DND-41 (cell line): ENCODE measurements around the gene ZNF747.
"Not testable (repeated sequence)": the region's sequence is repeated elsewhere in the genome, so short reads cannot be mapped to it uniquely, and the experiment has no call there.

Experiments
- ATAC-seq: fragments of 200-7000 bp; cut with Tn5 transposase; 3 replicates; pipeline ENCODE4 v1.9.1; 2021; ENCODE audit warnings: low read depth; ENCODE audit not compliant: insufficient read depth
- DNase-seq: peaks from one replicate; pipeline ENCODE4 v3.0.0-alpha.2; 2020
- H2AFZ ChIP-seq: 2 replicates; pipeline ENCODE4 v1.6.0; 2012; ENCODE audit warnings: low read depth, low read length
- H3K27ac ChIP-seq: 2 replicates; pipeline ENCODE4 v1.5.1; 2012; ENCODE audit warnings: low read length, inconsistent platforms
- H3K27me3 ChIP-seq: fragments of 200-600 bp; sonication (generic); 2 replicates; pipeline ENCODE4 v1.6.0; 2012; ENCODE audit warnings: low read length, mild to moderate bottlenecking, inconsistent platforms; ENCODE audit not compliant: insufficient read depth, poor library complexity
- H3K36me3 ChIP-seq: 2 replicates; pipeline ENCODE4 v1.5.1; 2012; ENCODE audit warnings: low read length, inconsistent platforms; ENCODE audit not compliant: insufficient read depth
- H3K4me1 ChIP-seq: 2 replicates; pipeline ENCODE4 v1.5.1; 2012; ENCODE audit warnings: mild to moderate bottlenecking, low read length; ENCODE audit not compliant: insufficient read depth
- H3K4me2 ChIP-seq: 2 replicates; pipeline ENCODE4 v1.6.0; 2012; ENCODE audit warnings: mild to moderate bottlenecking, moderate library complexity, low read length, inconsistent platforms; ENCODE audit not compliant: insufficient read depth
- H3K4me3 ChIP-seq, 2 experiments: fragments of 200-600 bp in 1 of 2; shearing (Covaris generic) in 1 of 2; 2 replicates each; pipeline ENCODE4 v1.5.1; 2012 to 2016; ENCODE audit warnings: inconsistent platforms in 2 of 2, low read length in 2 of 2, mild to moderate bottlenecking in 2 of 2, low read depth in 1 of 2, moderate library complexity in 1 of 2
- H3K79me2 ChIP-seq: 2 replicates; pipeline ENCODE4 v1.6.0; 2012; ENCODE audit warnings: low read length, inconsistent platforms; ENCODE audit not compliant: insufficient read depth
- H3K9ac ChIP-seq: 2 replicates; pipeline ENCODE4 v1.6.0; 2012; ENCODE audit warnings: low read depth, mild to moderate bottlenecking, inconsistent platforms, low read length, moderate library complexity
- H3K9me3 ChIP-seq: 2 replicates; pipeline ENCODE4 v1.5.1; 2012; ENCODE audit warnings: low read length, moderate library complexity, mild to moderate bottlenecking, inconsistent platforms; ENCODE audit not compliant: insufficient read depth, severe bottlenecking
- H4K20me1 ChIP-seq: 2 replicates; pipeline ENCODE4 v1.6.0; 2012; ENCODE audit warnings: low read length; ENCODE audit not compliant: insufficient read depth
- CTCF ChIP-seq: IDR thresholded peaks from 2 replicates; pipeline ENCODE4 v1.5.1; 2012; ENCODE audit warnings: borderline replicate concordance, low read length, moderate library complexity, mild to moderate bottlenecking; ENCODE audit not compliant: poor library complexity, severe bottlenecking; ENCODE audit errors: extremely low read depth
- EZH2 ChIP-seq: IDR thresholded peaks from 3 replicates; pipeline ENCODE4 v1.6.1; 2012; ENCODE audit warnings: borderline replicate concordance, low read depth, mild to moderate bottlenecking, moderate library complexity, low read length, inconsistent platforms; ENCODE audit not compliant: severe bottlenecking

Gene ZNF747

DNA sequence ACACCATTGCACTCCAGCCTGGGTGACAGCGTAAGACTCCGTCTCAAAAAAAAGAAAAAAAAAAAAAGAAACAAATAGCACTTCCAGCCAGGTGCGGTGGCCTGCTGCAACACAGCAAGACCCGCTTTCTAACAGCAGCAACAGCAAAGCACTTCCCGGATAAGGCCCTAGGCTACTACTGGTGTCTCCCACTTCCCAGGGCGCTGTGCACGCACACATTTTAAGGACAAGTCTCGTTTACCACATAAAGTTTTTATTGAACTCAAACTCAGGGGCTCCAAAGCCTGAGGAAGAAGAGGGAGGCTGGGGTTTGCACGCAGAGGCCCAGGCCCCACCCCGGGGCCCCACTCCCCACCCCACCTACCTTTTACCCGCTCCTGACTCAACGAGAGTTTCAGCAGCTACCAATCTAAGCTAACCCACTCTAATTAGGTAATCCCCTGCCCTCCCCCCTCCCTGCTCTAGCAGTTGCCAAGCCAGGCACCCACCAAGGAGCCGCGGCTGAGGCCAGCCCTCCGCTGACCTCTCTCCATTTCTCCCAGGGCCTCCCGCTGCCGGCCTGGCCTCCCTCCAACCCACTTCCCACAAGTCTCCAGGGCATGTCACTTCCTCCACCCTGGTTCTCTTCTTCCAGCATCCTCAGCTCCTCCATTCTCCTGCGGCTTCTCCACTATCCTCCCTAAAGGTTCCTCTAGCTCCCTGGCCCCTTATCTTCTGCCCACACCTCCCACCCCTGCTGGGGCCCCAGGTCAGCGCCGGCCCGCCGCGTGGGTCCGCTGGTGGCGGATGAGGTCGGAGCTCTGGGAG lies 10.7 kb downstream of the ZNF747 start:
- no peaks in the 10 kb centered on the region for H3K9me3 ChIP-seq
- H3K27me3 ChIP-seq: no peaks in the 10 kb centered on the region
- no peak overlapping the region for H3K4me3 ChIP-seq
- peaks cover 25% of the 10 kb centered on the region for H3K4me1 ChIP-seq
- H3K9ac ChIP-seq: no peak overlapping the region
- DNase-seq (no peak), ATAC-seq (no peak)
- H3K4me2 ChIP-seq: no peak overlapping the region
- no peak overlapping the region for H3K27ac ChIP-seq
- no peaks in the 10 kb centered on the region for H4K20me1 ChIP-seq
- no peak overlapping the region for H2AFZ ChIP-seq
- H3K36me3 ChIP-seq: no peaks in the 10 kb centered on the region
- H3K79me2 ChIP-seq: no peaks in the 10 kb centered on the region
- TF ChIP-seq EZH2 (no peak), CTCF (no peak)

GRCh38 chr16:30522702-30523463 lies 11.8 kb downstream of the ZNF747 start:
- not testable (repeated sequence) for DNase-seq, H3K4me2 ChIP-seq, ATAC-seq, H3K27ac ChIP-seq, H3K27me3 ChIP-seq, H3K4me3 ChIP-seq, H2AFZ ChIP-seq, H3K36me3 ChIP-seq, H3K9me3 ChIP-seq, H3K79me2 ChIP-seq, H4K20me1 ChIP-seq, H3K9ac ChIP-seq
- H3K4me1 ChIP-seq: peaks cover 15% of the 10 kb centered on the region

GRCh38 chr16:30521873-30522641 lies 12.6 kb downstream of the ZNF747 start:
- no peak overlapping the region for H3K9ac ChIP-seq
- ATAC-seq (no peak), DNase-seq (no peak)
- no peaks in the 10 kb centered on the region for H4K20me1 ChIP-seq
- no peak overlapping the region for H3K27ac ChIP-seq
- no peaks in the 10 kb centered on the region for H3K27me3 ChIP-seq
- peaks cover 8% of the 10 kb centered on the region for H3K4me1 ChIP-seq
- no peak overlapping the region for H3K4me2 ChIP-seq
- no peak overlapping the region for H2AFZ ChIP-seq
- H3K4me3 ChIP-seq: no peak overlapping the region
- TF ChIP-seq CTCF: no peak
- TF ChIP-seq EZH2: no peak
- H3K36me3 ChIP-seq: no peaks in the 10 kb centered on the region
- no peaks in the 10 kb centered on the region for H3K9me3 ChIP-seq
- H3K79me2 ChIP-seq: no peaks in the 10 kb centered on the region
